Duodenal mucosa (tissue), 2 donors: ENCODE results near the gene DCC.

ENCODE experiments used
- H3K27ac ChIP-seq: one replicate; pipeline ENCODE4 v1.7.0; 2013; ENCODE audit warnings: low read depth, low read length
- H3K27me3 ChIP-seq, 2 donors: one replicate each; pipeline ENCODE4 v1.7.0; 2013; ENCODE audit warnings: low read length in 2 of 2, control low read depth in 1 of 2; ENCODE audit not compliant: insufficient read depth in 2 of 2, control insufficient read depth in 1 of 2
- H3K36me3 ChIP-seq, 2 donors: one replicate each; pipeline ENCODE4 v1.7.0; 2013; ENCODE audit warnings: low read length in 2 of 2, control low read depth in 1 of 2; ENCODE audit not compliant: insufficient read depth in 2 of 2, control insufficient read depth in 1 of 2
- H3K4me1 ChIP-seq, 2 donors: one replicate each; pipeline ENCODE4 v1.7.0; 2013; ENCODE audit warnings: low read length in 2 of 2, control low read depth in 1 of 2; ENCODE audit not compliant: insufficient read depth in 2 of 2, control insufficient read depth in 1 of 2
- H3K4me3 ChIP-seq, 2 donors: one replicate each; pipeline ENCODE4 v1.7.0; 2013; ENCODE audit warnings: low read length in 2 of 2, low read depth in 1 of 2
- H3K9ac ChIP-seq, 2 donors: one replicate each; pipeline ENCODE4 v1.7.0; 2013; ENCODE audit warnings: low read length in 2 of 2, low read depth in 1 of 2
- H3K9me3 ChIP-seq, 2 donors: one replicate each; pipeline ENCODE4 v1.7.0; 2013; ENCODE audit warnings: low read length in 2 of 2, control low read depth in 1 of 2; ENCODE audit not compliant: control insufficient read depth in 1 of 2

Gene DCC

DNA sequence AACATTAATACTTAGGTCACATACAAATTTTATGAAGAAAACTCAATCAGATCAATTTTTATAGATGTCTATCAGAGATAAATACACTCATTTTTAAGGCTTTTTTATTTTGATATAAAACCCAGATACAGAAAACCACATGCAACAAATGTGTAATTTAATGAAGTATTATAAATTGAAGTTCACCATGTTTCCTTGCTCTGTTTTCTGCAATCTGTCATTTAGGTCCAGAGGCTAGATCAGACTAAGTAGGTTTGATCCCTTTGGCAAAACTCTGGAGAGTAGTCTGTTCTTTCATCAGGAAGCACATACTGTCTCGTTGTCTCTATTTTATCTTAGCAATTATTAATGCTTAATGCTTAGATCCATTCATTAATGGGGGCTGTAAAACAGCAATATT is 1042.9 kb downstream of the DCC start:
- H3K4me3 ChIP-seq: no peak overlapping the region
- H3K4me1 ChIP-seq: no peaks in the 10 kb centered on the region
- H3K9me3 ChIP-seq: no peaks in the 10 kb centered on the region
- H3K36me3 ChIP-seq: no peaks in the 10 kb centered on the region
- no peak overlapping the region for H3K27ac ChIP-seq
- H3K27me3 ChIP-seq: no peaks in the 10 kb centered on the region
- H3K9ac ChIP-seq: no peak overlapping the region

DNA sequence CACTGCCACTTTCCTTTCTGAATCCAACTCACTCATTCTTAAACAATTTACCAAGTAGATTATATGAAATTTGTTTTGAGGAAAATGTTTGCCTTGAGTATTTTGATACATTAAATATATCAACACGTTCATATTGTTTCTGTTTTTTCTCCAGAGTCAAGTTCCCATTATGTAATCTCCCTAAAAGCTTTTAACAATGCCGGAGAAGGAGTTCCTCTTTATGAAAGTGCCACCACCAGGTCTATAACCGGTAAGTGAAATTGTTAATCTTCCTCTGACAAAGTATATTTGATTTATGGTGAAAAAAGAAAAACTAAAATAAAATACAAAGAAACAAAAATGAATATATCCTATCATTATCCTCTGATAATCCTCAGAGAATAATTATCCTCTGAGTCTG is 1045.9 kb downstream of the DCC start:
- no peaks in the 10 kb centered on the region for H3K4me1 ChIP-seq
- H3K9me3 ChIP-seq: no peaks in the 10 kb centered on the region
- H3K27ac ChIP-seq: no peak overlapping the region
- no peaks in the 10 kb centered on the region for H3K36me3 ChIP-seq
- no peak overlapping the region for H3K4me3 ChIP-seq
- no peak overlapping the region for H3K9ac ChIP-seq
- H3K27me3 ChIP-seq: no peaks in the 10 kb centered on the region

DNA sequence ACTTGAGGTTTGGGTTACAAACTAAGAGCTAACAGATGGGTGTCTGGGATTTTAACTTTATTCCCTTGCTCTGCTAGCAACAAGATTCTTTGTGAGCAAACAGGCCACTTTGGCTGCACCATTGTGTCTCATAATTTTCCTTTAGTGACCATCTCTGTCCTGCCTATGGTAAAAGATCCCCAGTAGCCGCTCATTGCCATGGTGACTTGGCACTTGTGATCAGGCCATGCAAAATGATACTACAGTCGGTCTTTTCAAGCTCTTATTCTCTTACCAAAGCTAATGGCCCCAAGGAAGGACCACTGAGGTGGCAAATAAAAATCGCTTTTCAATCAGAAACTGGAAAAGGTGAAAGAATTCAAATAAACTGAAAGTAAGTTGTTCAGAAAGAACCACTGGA is 1047.6 kb downstream of the DCC start:
- Histone ChIP-seq H3K27me3 (no peaks in the 10 kb centered on the region), H3K27ac (no peak overlapping the region), H3K9me3 (no peaks in the 10 kb centered on the region), H3K36me3 (no peaks in the 10 kb centered on the region), H3K4me3 (no peak overlapping the region), H3K4me1 (no peaks in the 10 kb centered on the region), H3K9ac (no peak overlapping the region)

DNA sequence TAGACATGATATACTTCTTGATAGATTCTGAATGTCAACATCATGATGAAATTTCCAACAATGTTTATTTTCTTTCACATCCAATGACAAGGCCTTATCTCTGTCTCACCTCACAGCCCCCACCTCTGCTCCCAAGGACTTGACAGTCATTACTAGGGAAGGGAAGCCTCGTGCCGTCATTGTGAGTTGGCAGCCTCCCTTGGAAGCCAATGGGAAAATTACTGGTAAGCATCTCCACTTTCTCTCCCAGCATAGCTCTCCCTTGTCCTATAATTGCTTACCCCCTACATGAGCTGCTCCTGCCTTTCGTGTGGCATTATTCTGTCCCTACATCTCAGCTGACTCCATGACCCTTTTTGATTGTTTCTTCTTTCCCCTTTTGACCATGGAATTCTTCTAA is 1062.7 kb downstream of the DCC start:
- Histone ChIP-seq H3K9me3 (no peaks in the 10 kb centered on the region), H3K4me3 (no peak overlapping the region), H3K9ac (no peak overlapping the region), H3K27me3 (no peaks in the 10 kb centered on the region), H3K4me1 (no peaks in the 10 kb centered on the region), H3K27ac (no peak overlapping the region), H3K36me3 (no peaks in the 10 kb centered on the region)

DNA sequence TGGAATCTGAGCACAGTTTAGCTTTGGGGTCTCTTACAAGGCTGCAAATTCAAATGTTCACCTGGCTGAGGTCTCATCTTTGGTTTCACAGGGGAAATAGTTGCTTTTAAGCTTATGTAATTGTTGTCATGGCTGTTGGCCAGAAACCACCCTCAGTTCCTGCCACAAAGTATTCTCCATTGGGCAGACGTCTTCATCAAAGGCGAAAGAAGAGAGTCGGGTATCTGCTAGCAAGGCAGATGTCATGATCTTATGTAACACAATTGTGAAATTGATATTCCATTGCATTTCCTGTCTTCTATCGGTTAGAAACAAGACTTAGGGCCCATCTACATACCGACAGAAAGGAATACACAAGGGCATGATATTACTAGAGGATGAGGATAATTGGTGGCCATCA is 1068.3 kb downstream of the DCC start:
- H3K4me3 ChIP-seq: no peak overlapping the region
- no peaks in the 10 kb centered on the region for H3K36me3 ChIP-seq

DNA sequence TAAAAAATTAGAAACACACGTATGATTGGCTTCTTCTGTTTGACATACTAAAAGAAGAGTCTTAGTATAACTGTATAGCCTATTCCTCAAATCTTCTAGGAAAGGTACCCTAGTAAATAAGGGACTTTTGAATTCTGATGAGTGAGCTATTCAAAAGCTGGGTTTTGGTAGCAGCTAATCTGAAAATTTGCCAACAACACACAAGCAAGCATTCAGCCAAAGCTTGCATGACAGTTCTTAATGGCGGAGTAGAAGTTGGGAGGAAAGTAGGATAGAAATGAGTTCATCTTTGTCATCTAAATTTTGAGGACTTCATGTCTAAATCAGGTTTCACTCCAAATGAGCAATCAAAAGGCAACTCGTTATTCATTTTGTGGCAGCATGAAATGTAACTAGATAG is 1071.5 kb downstream of the DCC start:
- Histone ChIP-seq H3K4me1 (no peaks in the 10 kb centered on the region), H3K27me3 (no peaks in the 10 kb centered on the region), H3K4me3 (no peak overlapping the region), H3K36me3 (no peaks in the 10 kb centered on the region), H3K9ac (no peak overlapping the region), H3K27ac (no peak overlapping the region), H3K9me3 (no peaks in the 10 kb centered on the region)

More for the DNA sequence above, 1068.3 kb downstream of the DCC start:
- Histone ChIP-seq H3K9ac (no peak overlapping the region), H3K9me3 (no peaks in the 10 kb centered on the region), H3K4me1 (no peaks in the 10 kb centered on the region), H3K27ac (no peak overlapping the region), H3K27me3 (no peaks in the 10 kb centered on the region)

DNA sequence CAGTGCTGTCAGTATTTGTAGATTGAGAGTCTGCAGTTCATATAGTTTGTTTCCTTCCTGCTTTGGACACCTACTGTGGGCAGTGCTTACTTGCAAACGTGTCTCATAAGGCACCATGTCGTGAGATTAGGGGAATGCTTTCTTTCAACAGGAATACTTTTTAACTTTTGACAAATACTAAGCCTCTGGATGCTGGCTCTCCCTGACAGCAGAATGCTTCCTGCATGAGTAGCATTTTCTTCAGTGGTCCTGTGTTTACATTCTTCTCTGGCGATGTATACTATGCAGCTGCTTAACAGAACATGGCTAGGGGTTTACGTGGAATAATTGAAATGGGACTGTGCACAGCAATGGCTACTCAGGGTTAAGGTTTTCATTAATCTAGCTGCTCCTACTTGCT is 1077.0 kb downstream of the DCC start:
- H3K9ac ChIP-seq: no peak overlapping the region
- no peaks in the 10 kb centered on the region for H3K27me3 ChIP-seq
- no peaks in the 10 kb centered on the region for H3K4me1 ChIP-seq
- no peaks in the 10 kb centered on the region for H3K9me3 ChIP-seq
- no peak overlapping the region for H3K27ac ChIP-seq
- no peaks in the 10 kb centered on the region for H3K36me3 ChIP-seq
- no peak overlapping the region for H3K4me3 ChIP-seq

DNA sequence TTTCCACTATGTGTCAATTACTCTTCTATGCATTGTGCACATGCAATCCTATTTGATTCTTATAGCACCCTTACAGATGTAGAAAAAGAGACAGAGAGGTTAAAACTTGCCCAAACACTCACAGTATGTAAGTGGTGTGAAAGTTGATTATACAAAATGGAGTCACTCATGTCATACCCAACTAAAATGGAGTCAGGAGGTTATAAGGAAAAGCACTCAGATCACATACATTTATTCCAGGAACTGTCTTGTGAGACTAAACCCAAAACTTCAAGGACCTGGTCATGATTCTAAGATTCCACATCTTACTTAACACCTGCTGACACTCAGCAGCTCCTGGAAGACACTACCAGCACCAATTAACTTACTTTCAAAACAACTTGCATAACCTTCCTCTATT is 1081.9 kb downstream of the DCC start:
- no peaks in the 10 kb centered on the region for H3K9me3 ChIP-seq
- no peaks in the 10 kb centered on the region for H3K4me1 ChIP-seq
- no peak overlapping the region for H3K27ac ChIP-seq
- H3K4me3 ChIP-seq: no peak overlapping the region
- no peak overlapping the region for H3K9ac ChIP-seq
- H3K27me3 ChIP-seq: no peaks in the 10 kb centered on the region
- H3K36me3 ChIP-seq: no peaks in the 10 kb centered on the region

DNA sequence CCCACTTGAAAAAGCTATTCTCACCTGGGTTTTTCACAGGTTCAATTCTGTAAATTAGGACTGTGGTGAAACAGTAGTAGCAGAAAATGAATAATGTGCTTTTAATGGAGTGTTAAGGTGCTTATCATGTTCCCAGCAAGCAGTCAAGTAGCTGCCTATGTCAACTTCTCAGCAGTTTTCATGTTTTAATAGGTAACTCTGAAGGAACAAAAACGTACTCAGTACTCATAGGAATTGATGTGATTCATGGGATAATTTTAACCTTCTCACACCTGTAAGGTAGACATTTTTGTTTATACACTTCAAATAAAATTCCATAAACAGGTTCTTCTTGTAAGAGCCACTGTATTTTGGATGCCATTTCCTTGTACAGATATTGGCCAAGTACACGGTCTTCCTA is 1082.9 kb downstream of the DCC start:
- no peaks in the 10 kb centered on the region for H3K27me3 ChIP-seq

DNA sequence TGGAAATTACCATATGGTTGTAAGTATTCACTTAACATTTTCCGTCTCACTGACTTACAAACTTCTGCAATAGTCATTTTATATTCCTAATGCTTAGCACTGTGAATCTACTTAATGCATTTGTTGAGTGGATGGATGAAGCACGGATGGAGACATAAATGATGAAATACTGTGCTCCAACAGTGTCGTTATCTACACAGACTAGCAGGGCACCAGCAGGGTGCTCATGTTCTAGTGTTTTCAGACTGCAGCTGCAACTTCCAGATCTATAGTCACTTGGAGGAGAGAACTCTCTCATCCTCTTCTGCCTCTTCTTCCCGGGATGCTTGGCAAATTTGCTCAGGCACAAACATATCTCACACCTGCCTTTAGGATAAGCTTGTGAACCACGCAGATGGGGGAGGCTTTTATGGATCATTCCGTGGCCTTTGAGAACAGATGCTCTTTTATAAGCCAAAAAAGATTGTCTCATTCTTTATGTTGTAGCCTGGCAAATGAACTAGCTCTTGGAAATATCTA is 1086.7 kb downstream of the DCC start:
- H3K9me3 ChIP-seq: no peaks in the 10 kb centered on the region
- no peak overlapping the region for H3K9ac ChIP-seq
- H3K4me3 ChIP-seq: no peak overlapping the region
- no peaks in the 10 kb centered on the region for H3K4me1 ChIP-seq
- no peaks in the 10 kb centered on the region for H3K36me3 ChIP-seq
- no peaks in the 10 kb centered on the region for H3K27me3 ChIP-seq
- H3K27ac ChIP-seq: no peak overlapping the region

More for the DNA sequence above, 1082.9 kb downstream of the DCC start:
- Histone ChIP-seq H3K4me3 (no peak overlapping the region), H3K9ac (no peak overlapping the region), H3K36me3 (no peaks in the 10 kb centered on the region), H3K27ac (no peak overlapping the region), H3K9me3 (no peaks in the 10 kb centered on the region), H3K4me1 (no peaks in the 10 kb centered on the region)
